SHP77 treated with DMSO at 0.1 percent for 48 hours (cell line): ENCODE data around the gene ADAMTSL3.

Experiments
- DNase-seq: peaks from one replicate; lab custom pipeline; 2025; lab: John Stamatoyannopoulos, UW

The ADAMTSL3 gene

GRCh38 chr15:83654379-83655236 is 685 bp downstream of the ADAMTSL3 start:
- DNase-seq: no peak

DNA sequence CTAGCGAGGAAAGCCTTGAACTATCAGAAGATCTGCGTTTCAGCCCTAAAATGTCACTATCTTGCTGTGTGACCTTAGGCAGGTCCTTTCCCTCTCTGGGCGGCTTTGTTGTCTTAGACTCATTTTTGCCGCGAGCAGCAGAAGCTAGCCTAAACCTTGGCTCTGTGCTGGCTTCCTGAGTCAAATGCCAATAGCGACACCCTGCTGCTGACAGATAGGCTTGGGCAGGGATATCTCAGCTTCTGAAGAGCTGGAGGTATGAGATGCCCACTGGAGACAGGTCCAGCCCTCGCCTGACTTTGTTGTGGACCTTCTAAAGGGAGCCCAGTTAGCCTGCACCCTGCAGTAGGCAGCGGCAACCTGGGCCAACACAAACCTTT is 1.3 kb downstream of the ADAMTSL3 start:
- no peak for DNase-seq

- no peak for DNase-seq
Measured at GRCh38 chr15:83656192-83656591, 2.3 kb downstream of the ADAMTSL3 start.

DNA sequence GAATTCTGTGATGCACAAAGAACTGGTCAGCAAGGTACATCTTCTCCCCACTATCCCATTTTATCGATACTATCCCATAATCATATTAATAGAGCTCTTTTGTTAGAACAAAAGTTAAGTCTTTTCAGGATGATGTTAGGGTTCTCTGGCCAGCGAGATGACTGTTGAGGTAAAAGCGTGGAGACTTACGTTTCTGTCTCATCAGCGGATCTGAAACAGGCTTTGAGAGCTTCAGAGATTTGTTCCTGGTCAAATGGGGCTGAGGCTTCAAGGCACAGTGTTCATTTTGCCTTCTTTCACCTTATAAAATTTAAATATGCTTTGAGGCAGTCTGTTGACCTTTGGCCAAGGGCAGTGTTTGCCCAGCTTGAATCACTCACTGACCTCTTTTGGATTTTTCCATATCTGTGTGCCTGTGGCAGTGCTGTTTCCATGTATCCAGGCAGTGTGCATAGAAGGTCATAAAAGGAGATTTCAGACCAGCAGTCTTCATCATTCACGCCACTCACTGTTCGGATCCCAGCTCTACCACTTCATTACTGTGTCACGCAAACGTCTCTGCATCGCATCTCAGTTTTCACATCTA is 3.1 kb downstream of the ADAMTSL3 start:
- no peak for DNase-seq

GRCh38 chr15:83657549-83657948 is 3.6 kb downstream of the ADAMTSL3 start:
- DNase-seq: no peak

DNA sequence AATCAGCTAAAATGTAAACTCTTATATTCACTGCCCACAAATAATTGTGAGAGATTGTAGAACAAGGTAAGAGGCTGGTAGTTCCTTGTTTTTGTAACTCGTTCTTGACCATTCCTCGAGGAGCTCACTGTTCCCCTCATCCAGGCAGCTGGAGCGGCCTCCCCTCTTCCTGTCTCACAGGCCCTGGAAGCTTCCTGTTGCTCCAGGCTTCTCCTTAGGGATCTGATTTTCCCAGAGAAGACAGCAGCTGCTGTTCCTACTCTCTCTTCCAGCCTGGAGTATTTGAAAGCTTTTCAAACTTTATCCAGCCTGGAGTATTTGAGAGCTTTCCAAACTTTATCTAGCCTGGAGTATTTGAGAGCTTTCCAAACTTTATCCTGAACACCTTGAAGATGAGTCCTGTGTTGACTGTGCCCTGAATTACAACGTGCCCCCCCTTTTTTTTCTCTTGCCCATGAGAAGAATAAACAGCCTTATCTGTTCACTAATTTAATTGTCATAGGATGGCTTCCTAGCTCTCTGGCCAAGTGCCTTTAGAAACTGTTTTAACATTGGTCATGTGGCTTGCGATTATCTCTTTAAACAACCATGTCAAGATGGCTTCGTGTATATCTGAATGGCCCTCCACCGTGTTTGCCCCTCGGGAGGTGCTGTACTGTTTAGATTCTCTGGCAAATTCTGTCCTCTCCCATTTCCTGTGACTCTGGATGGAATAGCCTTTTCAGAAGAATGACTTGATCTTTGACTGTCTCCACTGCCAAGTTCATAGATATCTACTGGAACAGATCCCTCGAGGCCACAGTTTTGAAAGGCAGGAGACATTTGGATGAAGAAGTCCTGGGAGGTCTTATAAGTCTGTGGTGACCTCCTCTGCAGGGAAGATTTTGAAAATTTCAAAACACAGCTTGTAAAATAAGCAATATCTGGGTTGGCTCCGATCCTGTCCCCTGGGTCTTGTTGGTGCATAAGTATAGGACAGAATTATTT is 4.8 kb downstream of the ADAMTSL3 start:
- no peak for DNase-seq

GRCh38 chr15:83659417-83659812 is 5.5 kb downstream of the ADAMTSL3 start:
- DNase-seq: no peak

- no peak for DNase-seq
Measured at GRCh38 chr15:83665480-83665879, 11.6 kb downstream of the ADAMTSL3 start.

- DNase-seq: no peak
Measured at GRCh38 chr15:83670672-83671229, 16.8 kb downstream of the ADAMTSL3 start.

GRCh38 chr15:83671603-83672002 is 17.7 kb downstream of the ADAMTSL3 start:
- no peak for DNase-seq

DNA sequence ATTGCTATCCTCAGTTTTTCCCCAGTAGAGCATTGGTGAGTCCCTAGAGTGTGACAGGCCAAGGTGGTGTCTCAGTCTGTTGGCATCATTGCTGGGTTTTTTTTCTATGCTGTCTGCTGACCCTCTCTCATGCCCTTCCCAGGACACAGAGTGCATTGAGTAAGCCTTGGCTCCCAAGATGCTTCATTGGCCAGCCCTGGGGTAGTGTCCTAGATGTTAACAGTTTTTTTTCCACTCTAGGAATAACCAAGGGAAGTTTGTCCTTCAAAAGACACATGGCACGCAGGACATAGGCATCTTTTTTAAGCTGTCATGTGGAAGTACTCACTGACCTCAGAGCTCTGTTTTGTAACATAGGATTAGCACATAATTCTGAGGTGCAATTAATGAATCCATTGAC is 19.5 kb downstream of the ADAMTSL3 start:
- no peak for DNase-seq

- no peak for DNase-seq
Measured at GRCh38 chr15:83682476-83683088, 28.7 kb downstream of the ADAMTSL3 start.

DNA sequence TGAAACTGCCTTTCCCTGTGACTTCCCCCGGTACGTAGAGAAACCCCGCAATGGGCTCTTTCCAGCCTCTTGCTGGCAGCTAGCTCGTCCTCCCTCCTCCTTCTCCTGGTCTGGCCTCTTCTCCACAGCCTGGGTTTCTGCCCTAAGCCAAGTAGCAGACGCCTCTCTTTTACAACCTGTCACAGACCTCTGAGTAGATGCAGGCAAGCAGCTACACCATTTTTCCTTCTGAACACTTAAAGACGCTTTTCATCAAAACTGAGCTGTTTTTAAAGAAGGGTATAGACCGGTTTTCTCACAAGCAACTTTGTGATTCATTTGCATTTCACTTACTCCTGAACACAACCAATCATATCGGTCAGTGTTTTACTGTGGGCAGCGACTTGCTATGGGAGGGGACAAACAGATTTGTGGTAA is 32.0 kb downstream of the ADAMTSL3 start:
- no peak for DNase-seq

- no peak for DNase-seq
Measured at GRCh38 chr15:83688201-83688600, 34.3 kb downstream of the ADAMTSL3 start.

DNA sequence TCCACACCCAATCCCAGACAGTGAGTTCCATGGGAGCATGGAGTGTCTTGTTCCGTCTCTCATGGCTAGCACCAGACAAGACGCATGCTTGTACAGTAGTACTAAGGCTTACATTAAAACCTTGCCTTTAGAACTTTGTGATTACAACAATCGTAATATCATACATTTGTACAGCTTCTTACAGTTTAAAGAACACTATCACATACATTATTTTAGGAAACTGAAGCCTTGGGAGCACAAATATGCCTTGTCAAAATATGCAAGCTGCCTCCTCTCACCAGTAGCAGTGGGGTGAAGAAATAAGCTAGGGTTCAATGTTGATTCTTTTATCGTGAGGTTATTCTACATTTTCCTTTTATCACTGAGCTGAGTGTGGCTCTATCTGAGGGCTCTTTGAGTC is 36.8 kb downstream of the ADAMTSL3 start:
- no peak for DNase-seq

DNA sequence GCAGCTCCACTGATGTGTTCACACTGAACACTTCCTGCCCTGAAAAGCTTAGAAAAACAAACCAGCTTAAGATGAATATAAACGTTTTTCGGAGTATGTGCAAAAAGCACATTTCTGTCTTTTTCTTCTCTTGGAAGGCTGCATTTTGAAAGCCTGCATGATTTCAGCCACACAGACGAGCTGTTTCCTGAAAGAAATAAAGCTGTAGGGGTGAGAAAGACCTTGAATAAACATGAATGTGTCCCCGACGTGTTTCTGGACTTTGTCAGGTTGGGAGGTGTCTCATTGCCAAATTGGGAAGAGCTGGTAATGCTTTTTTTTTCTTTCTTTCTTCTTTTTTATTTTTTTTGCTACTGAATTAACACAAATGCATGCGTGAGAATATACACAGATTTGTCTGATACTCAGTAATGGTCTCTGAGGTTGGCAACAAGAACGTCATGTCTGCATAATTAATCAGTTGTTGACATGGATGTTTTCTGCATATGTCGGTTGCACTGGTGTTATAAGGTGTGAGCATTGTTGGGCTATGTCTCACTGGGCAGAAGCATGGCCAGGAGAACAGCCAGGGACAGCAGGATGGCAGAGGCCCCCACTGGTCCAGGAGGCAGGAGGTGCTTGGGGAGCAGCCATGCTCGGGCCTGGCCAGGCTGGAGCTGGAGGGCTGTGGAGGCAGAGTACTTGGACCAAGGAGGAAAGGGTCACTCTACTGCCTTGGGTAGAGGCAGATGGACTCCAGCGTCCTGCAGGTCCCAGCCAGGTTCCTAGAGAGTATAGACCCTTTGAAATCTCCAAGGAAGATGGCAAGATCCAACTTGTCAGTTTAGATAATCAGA is 39.0 kb downstream of the ADAMTSL3 start:
- no peak for DNase-seq

GRCh38 chr15:83694015-83694414 is 40.1 kb downstream of the ADAMTSL3 start:
- no peak for DNase-seq

DNA sequence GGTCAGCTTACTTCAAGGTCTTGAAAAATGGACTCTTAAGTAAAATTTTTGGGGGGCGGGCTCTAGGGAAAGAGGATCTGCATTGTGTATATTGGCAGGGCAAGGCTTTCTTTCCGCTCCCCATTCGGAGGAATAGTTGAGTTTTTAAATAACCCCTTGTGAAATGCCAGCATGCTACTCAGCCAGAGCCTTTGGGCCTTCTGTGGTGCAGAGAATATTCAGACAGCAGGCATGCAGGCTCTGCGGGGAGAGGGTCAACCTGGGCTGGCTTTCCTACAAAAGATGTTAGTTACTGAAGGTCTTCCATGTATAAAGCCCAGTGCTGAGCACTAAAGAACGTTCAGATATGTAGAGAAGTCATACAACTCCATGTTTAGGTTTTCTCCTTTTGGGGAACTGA is 40.6 kb downstream of the ADAMTSL3 start:
- no peak for DNase-seq

GRCh38 chr15:83695246-83695645 is 41.3 kb downstream of the ADAMTSL3 start:
- DNase-seq: no peak

DNA sequence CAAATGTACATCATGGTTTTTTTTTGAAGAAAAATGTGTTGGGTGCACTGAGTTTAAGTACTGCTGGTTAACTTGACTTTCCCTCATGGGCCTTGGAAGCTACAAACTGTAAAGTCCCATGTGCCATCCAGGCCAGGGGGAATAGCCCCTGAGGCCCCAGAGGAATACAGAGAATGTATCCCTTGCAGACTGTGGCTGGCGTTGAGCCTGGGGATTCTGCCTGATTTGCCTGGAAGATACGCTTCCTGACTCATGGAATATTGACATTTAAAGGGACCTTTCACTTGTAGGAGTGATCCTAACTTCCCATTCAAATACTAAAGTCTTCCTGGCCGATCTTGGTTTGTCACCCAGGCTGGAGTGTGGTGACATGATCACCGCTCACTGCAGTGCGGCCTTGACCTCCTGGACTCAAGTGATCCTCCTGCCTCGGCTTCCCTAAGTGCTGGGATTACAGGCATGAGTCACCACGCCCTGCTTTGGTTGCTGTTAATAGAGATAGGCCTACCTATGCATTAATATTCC is 42.0 kb downstream of the ADAMTSL3 start:
- DNase-seq: no peak

DNA sequence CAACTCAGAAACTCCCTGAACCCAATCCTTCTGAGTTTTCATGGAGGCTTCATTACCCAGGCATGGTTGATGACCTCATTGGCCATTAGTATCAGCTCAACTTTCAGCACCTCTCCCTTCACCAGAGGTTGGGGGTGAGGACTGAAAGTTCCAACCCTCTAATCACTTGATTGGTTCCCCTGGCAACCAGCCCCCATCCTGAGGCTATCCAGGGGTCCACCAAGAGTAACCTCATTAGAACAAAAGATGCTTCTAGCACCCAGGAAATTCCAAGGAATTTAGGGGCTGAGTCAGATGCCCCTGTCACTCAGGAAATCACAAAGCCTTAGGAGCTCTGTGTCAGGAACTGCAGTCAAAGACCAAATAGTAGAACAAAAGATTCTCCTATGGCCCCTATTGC is 43.8 kb downstream of the ADAMTSL3 start:
- no peak for DNase-seq
